Measurements from ENCODE around the gene ZNF593. TPM values are rescaled to one million over a fixed set of nuclear protein-coding genes. Genes with fewer than 3 reads are reported as not detected.

ZNF593 gene
- total RNA-seq: 10 to 100 TPM; 16.8 to 39.6 (median 20.7) TPM
- long read RNA-seq, transcript ZNF593-202 (3 exons, 675 nt): major isoform, 24 of 27 reads
- long read RNA-seq, partial matches to known transcripts: 2 of 27 reads
- long read RNA-seq, other reads (novel, unspliced or antisense): 1 of 27 reads

- Histone ChIP-seq H3K9me3 (no peaks in the 10 kb centered on the region), H3K36me3 (no peaks in the 10 kb centered on the region), H3K4me1 (peaks cover 0 to 11% (median 3%) of the 10 kb centered on the region in 4 donors), H3K27me3 (no peaks in the 10 kb centered on the region), H3K4me3 (peak within 1 kb of the TSS; percentile 93 to 99 (median 99)), H3K27ac (peak within 1 kb of the TSS; percentile 58 to 73 (median 61))
- 3% methylated on average over 10 of the region's 76 CpGs for WGBS (ENCODE audit: insufficient coverage, low coverage, low lambda C conversion rate, missing lambda C conversion rate)
- TF ChIP-seq, protein P1, sequence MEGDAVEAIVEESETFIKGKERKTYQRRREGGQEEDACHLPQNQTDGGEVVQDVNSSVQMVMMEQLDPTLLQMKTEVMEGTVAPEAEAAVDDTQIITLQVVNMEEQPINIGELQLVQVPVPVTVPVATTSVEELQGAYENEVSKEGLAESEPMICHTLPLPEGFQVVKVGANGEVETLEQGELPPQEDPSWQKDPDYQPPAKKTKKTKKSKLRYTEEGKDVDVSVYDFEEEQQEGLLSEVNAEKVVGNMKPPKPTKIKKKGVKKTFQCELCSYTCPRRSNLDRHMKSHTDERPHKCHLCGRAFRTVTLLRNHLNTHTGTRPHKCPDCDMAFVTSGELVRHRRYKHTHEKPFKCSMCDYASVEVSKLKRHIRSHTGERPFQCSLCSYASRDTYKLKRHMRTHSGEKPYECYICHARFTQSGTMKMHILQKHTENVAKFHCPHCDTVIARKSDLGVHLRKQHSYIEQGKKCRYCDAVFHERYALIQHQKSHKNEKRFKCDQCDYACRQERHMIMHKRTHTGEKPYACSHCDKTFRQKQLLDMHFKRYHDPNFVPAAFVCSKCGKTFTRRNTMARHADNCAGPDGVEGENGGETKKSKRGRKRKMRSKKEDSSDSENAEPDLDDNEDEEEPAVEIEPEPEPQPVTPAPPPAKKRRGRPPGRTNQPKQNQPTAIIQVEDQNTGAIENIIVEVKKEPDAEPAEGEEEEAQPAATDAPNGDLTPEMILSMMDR (IDR thresholded peaks at IDR 0.05): peak; percentile 91 to 97 (median 93)
- TF ChIP-seq POLR2A (IDR thresholded peaks at IDR 0.05): peak; percentile 75
- intact Hi-C loops (cut with DNase I): no loop called here
- ATAC-seq: peak; percentile 96 to 99 (median 98)
- peak; percentile 94 to 97 (median 95) for DNase-seq
These were observed at the start of gene ZNF593 for GRCh38 chr1:26169669-26170471. TSS of gene ZNF593 (plus strand) at chr1:26169908. CDS start at chr1:26169984, 76 bp downstream.

DNA sequence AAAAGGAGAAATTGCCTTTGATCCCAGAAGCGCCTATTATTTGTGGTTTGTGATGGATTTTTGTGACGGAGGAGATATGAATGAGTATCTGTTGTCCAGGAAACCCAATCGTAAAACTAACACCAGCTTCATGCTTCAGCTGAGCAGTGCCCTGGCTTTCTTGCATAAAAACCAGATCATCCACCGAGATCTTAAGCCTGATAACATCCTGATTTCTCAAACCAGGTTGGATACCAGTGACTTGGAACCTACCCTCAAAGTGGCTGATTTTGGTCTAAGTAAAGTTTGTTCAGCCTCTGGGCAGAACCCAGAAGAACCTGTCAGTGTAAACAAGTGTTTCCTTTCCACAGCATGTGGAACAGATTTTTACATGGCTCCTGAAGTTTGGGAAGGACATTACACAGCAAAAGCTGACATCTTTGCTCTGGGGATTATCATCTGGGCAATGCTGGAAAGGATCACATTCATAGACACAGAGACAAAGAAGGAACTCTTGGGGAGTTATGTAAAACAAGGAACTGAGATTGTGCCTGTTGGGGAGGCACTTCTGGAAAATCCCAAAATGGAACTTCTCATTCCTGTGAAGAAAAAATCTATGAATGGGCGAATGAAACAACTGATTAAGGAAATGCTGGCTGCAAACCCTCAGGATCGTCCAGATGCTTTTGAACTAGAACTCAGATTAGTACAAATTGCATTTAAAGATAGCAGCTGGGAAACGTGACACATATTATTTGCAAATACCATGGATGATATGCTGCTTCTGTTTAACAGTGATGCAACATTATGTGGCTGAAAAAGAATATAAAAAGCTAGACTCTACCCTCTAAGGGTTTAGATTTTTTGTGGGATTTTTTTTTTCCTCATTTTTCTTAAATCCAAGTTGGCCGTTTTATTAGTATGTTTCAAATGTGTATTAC is 47.6 kb upstream of the ZNF593 start:
- Histone ChIP-seq H3K27me3 (no peaks in the 10 kb centered on the region), H3K4me3 (no peak overlapping the region), H3K4me1 (peaks cover 0 to 38% (median 5%) of the 10 kb centered on the region in 4 donors), H3K9me3 (no peaks in the 10 kb centered on the region), H3K27ac (no peak overlapping the region), H3K36me3 (peaks cover 0 to 11% (median 3%) of the 10 kb centered on the region in 4 donors)
- TF ChIP-seq, protein P1 (IDR thresholded peaks at IDR 0.05): no peak
- no peak for TF ChIP-seq POLR2A (IDR thresholded peaks at IDR 0.05)
- intact Hi-C loops (cut with DNase I): no loop called here
- peak in 1 of 4 donors; percentile 22 for ATAC-seq
- DNase-seq: no peak
- 57% methylated on average over 8 of the region's 8 CpGs for WGBS (ENCODE audit: insufficient coverage, low coverage, low lambda C conversion rate, missing lambda C conversion rate)

DNA sequence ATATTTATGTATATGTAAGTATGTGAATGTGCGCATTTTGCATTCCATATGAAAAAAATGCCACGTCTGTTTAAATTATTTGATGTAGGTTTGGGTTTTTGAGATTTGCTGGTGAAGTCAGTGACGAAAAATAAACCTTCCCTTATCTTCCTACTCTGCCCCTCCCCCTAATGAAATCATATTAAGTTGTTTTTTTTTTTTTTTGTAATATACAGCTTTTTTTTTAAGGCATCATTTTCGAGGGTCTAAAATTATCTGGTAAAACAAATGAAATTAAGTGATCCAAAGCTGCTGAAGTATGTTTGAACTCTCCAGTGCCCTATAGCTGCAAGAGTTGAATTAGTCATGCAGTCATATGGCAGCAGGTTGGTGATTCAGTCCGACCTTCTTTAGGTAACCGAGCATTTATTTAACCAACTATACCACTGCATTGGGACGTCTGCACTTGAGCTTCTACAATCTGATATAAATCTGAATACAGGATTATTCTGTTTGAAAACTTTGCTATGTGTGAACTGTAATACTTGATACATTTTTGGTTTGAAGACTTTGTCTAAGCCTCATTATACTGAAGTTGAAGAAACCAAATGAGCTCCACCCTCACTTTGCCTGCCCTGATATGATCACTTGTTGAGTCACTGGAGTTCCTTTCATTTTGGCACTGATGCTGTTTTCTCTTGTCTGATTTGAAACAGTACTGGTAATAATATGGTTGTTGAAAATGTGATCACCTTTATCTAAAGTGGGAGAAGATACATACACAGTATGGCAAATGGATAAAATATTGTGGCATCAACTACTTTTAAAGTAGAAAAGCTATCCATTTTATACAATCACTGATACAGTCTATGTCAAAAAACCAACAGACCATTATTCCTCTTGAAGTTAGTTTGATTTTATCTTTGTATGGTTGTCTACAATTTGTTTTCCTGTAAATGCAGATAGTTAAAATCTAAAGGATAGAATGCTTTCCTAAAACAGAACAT is 46.4 kb upstream of the ZNF593 start:
- ATAC-seq: peak in 1 of 4 donors; percentile 52
- H3K36me3 ChIP-seq: peaks cover 0 to 6% (median 0%) of the 10 kb centered on the region in 4 donors
- DNase-seq: no peak
- TF ChIP-seq POLR2A (IDR thresholded peaks at IDR 0.05): no peak
- TF ChIP-seq, protein P1 (IDR thresholded peaks at IDR 0.05): no peak
- 80% methylated on average over 7 of the region's 7 CpGs for WGBS (ENCODE audit: insufficient coverage, low coverage, low lambda C conversion rate, missing lambda C conversion rate)
- intact Hi-C loops (cut with DNase I): no loop called here
- H3K27me3 ChIP-seq: no peaks in the 10 kb centered on the region
- H3K4me3 ChIP-seq: no peak overlapping the region
- H3K27ac ChIP-seq: no peak overlapping the region
- no peaks in the 10 kb centered on the region for H3K9me3 ChIP-seq
- peaks cover 0 to 38% (median 5%) of the 10 kb centered on the region in 4 donors for H3K4me1 ChIP-seq
